T-helper 22 cell (primary cell): ENCODE measurements around the gene RALGDS.
"Not testable (repeated sequence)": the region's sequence is repeated elsewhere in the genome, so short reads cannot be mapped to it uniquely, and the experiment has no call there.

Source experiments
- DNase-seq: peaks from one replicate; pipeline ENCODE4 v3.0.0-alpha.2; 2020; ENCODE audit warnings: low read depth

The RALGDS gene

GRCh38 chr9:133087429-133088145 lies 33.5 kb downstream of the RALGDS start:
- no peak for DNase-seq

- no peak for DNase-seq
These were observed 34.1 kb downstream of the RALGDS start for GRCh38 chr9:133086894-133087293.

GRCh38 chr9:133086212-133086860 lies 34.7 kb downstream of the RALGDS start:
- DNase-seq: not testable (repeated sequence)

GRCh38 chr9:133083688-133084087 lies 37.4 kb downstream of the RALGDS start:
- not testable (repeated sequence) for DNase-seq

GRCh38 chr9:133081957-133082644 lies 38.9 kb downstream of the RALGDS start:
- DNase-seq: not testable (repeated sequence)

GRCh38 chr9:133080786-133081779 lies 40.0 kb downstream of the RALGDS start:
- not testable (repeated sequence) for DNase-seq

GRCh38 chr9:133080161-133080560 lies 40.9 kb downstream of the RALGDS start:
- no peak for DNase-seq

- DNase-seq: no peak
These were observed 42.6 kb downstream of the RALGDS start for GRCh38 chr9:133078486-133078885.

GRCh38 chr9:133076691-133077090 lies 44.3 kb downstream of the RALGDS start:
- DNase-seq: no peak

GRCh38 chr9:133075925-133076630 lies 45.0 kb downstream of the RALGDS start:
- DNase-seq: no peak

- DNase-seq: no peak
These were observed 46.9 kb downstream of the RALGDS start for GRCh38 chr9:133074111-133074651.

GRCh38 chr9:133073086-133074014 lies 47.7 kb downstream of the RALGDS start:
- DNase-seq: no peak

GRCh38 chr9:133072210-133072609 lies 48.8 kb downstream of the RALGDS start:
- DNase-seq: not testable (repeated sequence)

GRCh38 chr9:133071484-133072150 lies 49.4 kb downstream of the RALGDS start:
- DNase-seq: no peak

- DNase-seq: not testable (repeated sequence)
These were observed 50.1 kb downstream of the RALGDS start for GRCh38 chr9:133070985-133071384.

GRCh38 chr9:133070500-133070961 lies 50.5 kb downstream of the RALGDS start:
- DNase-seq: not testable (repeated sequence)

GRCh38 chr9:133068431-133068830 lies 52.6 kb downstream of the RALGDS start:
- not testable (repeated sequence) for DNase-seq

GRCh38 chr9:133067813-133068212 lies 53.2 kb downstream of the RALGDS start:
- DNase-seq: no peak

- DNase-seq: no peak
These were observed 54.0 kb downstream of the RALGDS start for GRCh38 chr9:133067006-133067405.
